OCI-LY7 (cell line): ENCODE measurements around the gene TGIF2.

Source experiments
- CTCF ChIP-seq: fragments of 200-600 bp; sonication (generic); conservative IDR thresholded peaks from 2 replicates; pipeline ENCODE4 v1.5.1; 2014; ENCODE audit warnings: mild to moderate bottlenecking, antibody characterized with exemption, low read length, moderate library complexity, mixed read lengths
- EZH2phosphoT487 ChIP-seq: fragments of 200-600 bp; sonication (generic); IDR thresholded peaks from 2 replicates; pipeline ENCODE4 v1.6.1; 2018; ENCODE audit warnings: low read depth, borderline replicate concordance, mild to moderate bottlenecking, mixed run types, antibody characterized with exemption, low read length, moderate library complexity, mixed read lengths

DNA sequence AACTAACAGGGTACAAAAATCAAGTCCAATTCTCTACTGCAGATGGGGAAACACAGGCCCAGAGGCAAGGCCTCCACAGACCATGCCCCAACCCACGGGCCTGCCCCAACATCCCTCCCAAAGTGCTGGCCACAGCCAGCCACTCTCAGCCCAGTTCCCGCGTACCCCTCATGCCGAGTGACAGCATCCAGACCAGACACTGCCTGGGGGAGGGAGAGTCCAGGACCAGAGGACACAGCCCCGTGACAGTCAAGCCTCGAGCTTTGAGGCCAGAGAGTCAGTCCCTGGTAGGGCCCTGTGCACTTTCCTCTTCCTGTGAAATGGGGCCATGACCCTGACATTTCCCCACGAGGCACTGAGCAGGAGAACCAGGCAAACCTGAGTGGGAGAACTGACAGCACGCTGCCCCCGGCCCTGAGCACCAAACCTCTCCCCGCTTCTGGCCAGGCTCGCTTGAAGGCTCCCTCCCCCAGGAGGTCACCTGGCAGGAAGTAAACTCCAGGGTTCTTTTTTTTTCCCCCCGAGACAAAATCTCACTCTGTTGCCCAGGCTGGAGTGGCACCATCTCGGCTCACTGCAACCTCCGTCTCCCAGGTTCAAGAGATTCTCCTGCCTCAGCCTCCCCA, 27.2 kb upstream of the TGIF2 start:
- TF ChIP-seq CTCF (no peak), EZH2phosphoT487 (no peak)
